ENCODE data around the gene HOXD4. TPM values are rescaled to one million over a fixed set of nuclear protein-coding genes. Genes with fewer than 3 reads are reported as not detected.

HOXD4 gene
- polyA plus RNA-seq, 2 donors = 0.61 to 1.0 TPM

GRCh38 chr2:176114120-176114929 is 37.0 kb upstream of the HOXD4 start:
- Histone ChIP-seq H3K9me3 (ENCODE audit: control insufficient read depth in 2 of 2, insufficient read depth in 1 of 2, low read depth in 1 of 2, low read length in 1 of 2) (peaks cover 0 to 14% of the 10 kb centered on the region in 2 donors), H3K27me3 (ENCODE audit: control insufficient read depth in 1 of 2, insufficient read depth in 2 of 2, low read length in 2 of 2) (peaks cover 21 to 62% of the 10 kb centered on the region in 2 donors), H3K4me3 (ENCODE audit: low read depth in 1 of 2, low read length in 2 of 2) (no peak overlapping the region), H3K4me1 (ENCODE audit: control insufficient read depth in 2 of 2, insufficient read depth in 2 of 2, low read length in 1 of 2) (no peaks in the 10 kb centered on the region), H3K36me3 (ENCODE audit: control insufficient read depth in 2 of 2, insufficient read depth in 2 of 2, low read length in 1 of 2) (no peaks in the 10 kb centered on the region), H3K27ac (ENCODE audit: low read depth in 2 of 2, low read length in 1 of 2) (no peak overlapping the region)
- 13 to 17% methylated on average over 26 of the region's 26 CpGs for WGBS, 2 donors

- Histone ChIP-seq H3K4me3 (ENCODE audit: low read depth in 1 of 2, low read length in 2 of 2) (no peak overlapping the region), H3K27me3 (ENCODE audit: control insufficient read depth in 1 of 2, insufficient read depth in 2 of 2, low read length in 2 of 2) (peaks cover 19 to 60% of the 10 kb centered on the region in 2 donors), H3K4me1 (ENCODE audit: control insufficient read depth in 2 of 2, insufficient read depth in 2 of 2, low read length in 1 of 2) (no peaks in the 10 kb centered on the region), H3K27ac (ENCODE audit: low read depth in 2 of 2, low read length in 1 of 2) (no peak overlapping the region), H3K36me3 (ENCODE audit: control insufficient read depth in 2 of 2, insufficient read depth in 2 of 2, low read length in 1 of 2) (no peaks in the 10 kb centered on the region), H3K9me3 (ENCODE audit: control insufficient read depth in 2 of 2, insufficient read depth in 1 of 2, low read depth in 1 of 2, low read length in 1 of 2) (peaks cover 0 to 14% of the 10 kb centered on the region in 2 donors)
- WGBS, 2 donors = 21 to 24% methylated on average over 16 of the region's 16 CpGs
Measured at GRCh38 chr2:176114930-176115625, 36.3 kb upstream of the HOXD4 start.

GRCh38 chr2:176115883-176116813 is 35.2 kb upstream of the HOXD4 start, which contains the start of gene HOXD10:
Gene HOXD10, plus strand, starts transcription at chr2:176116778. Its CDS starts 56 bp downstream, at chr2:176116834.
- peaks cover 19 to 65% of the 10 kb centered on the region in 2 donors for H3K27me3 ChIP-seq (ENCODE audit: control insufficient read depth in 1 of 2, insufficient read depth in 2 of 2, low read length in 2 of 2)
- no peaks in the 10 kb centered on the region for H3K4me1 ChIP-seq (ENCODE audit: control insufficient read depth in 2 of 2, insufficient read depth in 2 of 2, low read length in 1 of 2)
- H3K27ac ChIP-seq (ENCODE audit: low read depth in 2 of 2, low read length in 1 of 2) = peak within 1 kb of the TSS in 1 of 2 donors; percentile 5
- no peaks in the 10 kb centered on the region for H3K36me3 ChIP-seq (ENCODE audit: control insufficient read depth in 2 of 2, insufficient read depth in 2 of 2, low read length in 1 of 2)
- 12 to 13% methylated on average over 66 of the region's 66 CpGs for WGBS, 2 donors
- H3K9me3 ChIP-seq (ENCODE audit: control insufficient read depth in 2 of 2, insufficient read depth in 1 of 2, low read depth in 1 of 2, low read length in 1 of 2) = peaks cover 0 to 14% of the 10 kb centered on the region in 2 donors
- peak within 1 kb of the TSS in 1 of 2 donors; percentile 23 for H3K4me3 ChIP-seq (ENCODE audit: low read depth in 1 of 2, low read length in 2 of 2)

- Histone ChIP-seq H3K9me3 (ENCODE audit: control insufficient read depth in 2 of 2, insufficient read depth in 1 of 2, low read depth in 1 of 2, low read length in 1 of 2) (peaks cover 4 to 14% of the 10 kb centered on the region in 2 donors), H3K36me3 (ENCODE audit: control insufficient read depth in 2 of 2, insufficient read depth in 2 of 2, low read length in 1 of 2) (no peaks in the 10 kb centered on the region), H3K27me3 (ENCODE audit: control insufficient read depth in 1 of 2, insufficient read depth in 2 of 2, low read length in 2 of 2) (peaks cover 19 to 72% of the 10 kb centered on the region in 2 donors), H3K4me1 (ENCODE audit: control insufficient read depth in 2 of 2, insufficient read depth in 2 of 2, low read length in 1 of 2) (peaks cover 0 to 2% of the 10 kb centered on the region in 2 donors), H3K4me3 (ENCODE audit: low read depth in 1 of 2, low read length in 2 of 2) (peak overlapping the region in 1 of 2 donors; percentile 23), H3K27ac (ENCODE audit: low read depth in 2 of 2, low read length in 1 of 2) (peak overlapping the region in 1 of 2 donors; percentile 5)
- WGBS, 2 donors = 19 to 25% methylated on average over 39 to 40 of the region's 40 CpGs
Measured at GRCh38 chr2:176117162-176117822, 34.1 kb upstream of the HOXD4 start.

- H3K27ac ChIP-seq (ENCODE audit: low read depth in 2 of 2, low read length in 1 of 2) = no peak overlapping the region
- H3K4me1 ChIP-seq (ENCODE audit: control insufficient read depth in 2 of 2, insufficient read depth in 2 of 2, low read length in 1 of 2) = peaks cover 0 to 6% of the 10 kb centered on the region in 2 donors
- peaks cover 4 to 13% of the 10 kb centered on the region in 2 donors for H3K9me3 ChIP-seq (ENCODE audit: control insufficient read depth in 2 of 2, insufficient read depth in 1 of 2, low read depth in 1 of 2, low read length in 1 of 2)
- H3K4me3 ChIP-seq (ENCODE audit: low read depth in 1 of 2, low read length in 2 of 2) = peak overlapping the region in 1 of 2 donors; percentile 23
- peaks cover 19 to 72% of the 10 kb centered on the region in 2 donors for H3K27me3 ChIP-seq (ENCODE audit: control insufficient read depth in 1 of 2, insufficient read depth in 2 of 2, low read length in 2 of 2)
- no peaks in the 10 kb centered on the region for H3K36me3 ChIP-seq (ENCODE audit: control insufficient read depth in 2 of 2, insufficient read depth in 2 of 2, low read length in 1 of 2)
- 11 to 13% methylated on average over 11 of the region's 11 CpGs for WGBS, 2 donors
Measured at GRCh38 chr2:176117823-176118371, 33.5 kb upstream of the HOXD4 start.

- WGBS, 2 donors = 12 to 16% methylated on average over 24 of the region's 24 CpGs
- Histone ChIP-seq H3K27ac (ENCODE audit: low read depth in 2 of 2, low read length in 1 of 2) (no peak overlapping the region), H3K4me3 (ENCODE audit: low read depth in 1 of 2, low read length in 2 of 2) (peak overlapping the region; percentile 18 to 20), H3K9me3 (ENCODE audit: control insufficient read depth in 2 of 2, insufficient read depth in 1 of 2, low read depth in 1 of 2, low read length in 1 of 2) (peaks cover 7 to 13% of the 10 kb centered on the region in 2 donors), H3K27me3 (ENCODE audit: control insufficient read depth in 1 of 2, insufficient read depth in 2 of 2, low read length in 2 of 2) (peaks cover 19 to 76% of the 10 kb centered on the region in 2 donors), H3K4me1 (ENCODE audit: control insufficient read depth in 2 of 2, insufficient read depth in 2 of 2, low read length in 1 of 2) (peaks cover 0 to 6% of the 10 kb centered on the region in 2 donors), H3K36me3 (ENCODE audit: control insufficient read depth in 2 of 2, insufficient read depth in 2 of 2, low read length in 1 of 2) (no peaks in the 10 kb centered on the region)
Measured at GRCh38 chr2:176118601-176119339, 32.6 kb upstream of the HOXD4 start.

GRCh38 chr2:176120364-176121189 is 30.8 kb upstream of the HOXD4 start:
- peaks cover 0 to 6% of the 10 kb centered on the region in 2 donors for H3K4me1 ChIP-seq (ENCODE audit: control insufficient read depth in 2 of 2, insufficient read depth in 2 of 2, low read length in 1 of 2)

More at GRCh38 chr2:176120364-176121189, 30.8 kb upstream of the HOXD4 start:
- Histone ChIP-seq H3K36me3 (ENCODE audit: control insufficient read depth in 2 of 2, insufficient read depth in 2 of 2, low read length in 1 of 2) (no peaks in the 10 kb centered on the region), H3K9me3 (ENCODE audit: control insufficient read depth in 2 of 2, insufficient read depth in 1 of 2, low read depth in 1 of 2, low read length in 1 of 2) (peaks cover 7 to 13% of the 10 kb centered on the region in 2 donors), H3K27me3 (ENCODE audit: control insufficient read depth in 1 of 2, insufficient read depth in 2 of 2, low read length in 2 of 2) (peaks cover 16 to 76% of the 10 kb centered on the region in 2 donors), H3K4me3 (ENCODE audit: low read depth in 1 of 2, low read length in 2 of 2) (no peak overlapping the region), H3K27ac (ENCODE audit: low read depth in 2 of 2, low read length in 1 of 2) (no peak overlapping the region)
- 22 to 23% methylated on average over 13 of the region's 13 CpGs for WGBS, 2 donors

Data from esophagus (tissue), 2 donors.